Measurements from ENCODE around the gene RASGEF1C. TPM values are rescaled to one million over a fixed set of nuclear protein-coding genes. Genes with fewer than 3 reads are reported as not detected.

The RASGEF1C gene
- total and polyA plus RNA-seq, 7 donors = 0.35 to 4.2 (median 1.1) TPM; not detected in 2

- TF ChIP-seq CTCF (IDR thresholded peaks at IDR 0.05) = no peak
- no peak for TF ChIP-seq POLR2A (IDR thresholded peaks at IDR 0.05)
- TF ChIP-seq POLR2AphosphoS5 (IDR thresholded peaks at IDR 0.05) = no peak
- TF ChIP-seq EP300 (IDR thresholded peaks at IDR 0.05) = no peak
- 81 to 82% methylated on average over 8 of the region's 8 CpGs for WGBS, 2 donors
- Histone ChIP-seq H3K9me3 (no peaks in the 10 kb centered on the region), H3K4me1 (peaks cover 0 to 5% (median under 1%) of the 10 kb centered on the region in 4 donors), H3K27me3 (peaks cover 0 to 19% (median 11%) of the 10 kb centered on the region in 3 donors), H3K27ac (no peak overlapping the region), H3K4me3 (no peak overlapping the region), H3K36me3 (no peaks in the 10 kb centered on the region)
- intact Hi-C loops (cut with DNase I) = no loop called here
- no peak for DNase-seq
Observed at GRCh38 chr5:180202939-180203573, 6.0 kb downstream of the RASGEF1C start.

DNA sequence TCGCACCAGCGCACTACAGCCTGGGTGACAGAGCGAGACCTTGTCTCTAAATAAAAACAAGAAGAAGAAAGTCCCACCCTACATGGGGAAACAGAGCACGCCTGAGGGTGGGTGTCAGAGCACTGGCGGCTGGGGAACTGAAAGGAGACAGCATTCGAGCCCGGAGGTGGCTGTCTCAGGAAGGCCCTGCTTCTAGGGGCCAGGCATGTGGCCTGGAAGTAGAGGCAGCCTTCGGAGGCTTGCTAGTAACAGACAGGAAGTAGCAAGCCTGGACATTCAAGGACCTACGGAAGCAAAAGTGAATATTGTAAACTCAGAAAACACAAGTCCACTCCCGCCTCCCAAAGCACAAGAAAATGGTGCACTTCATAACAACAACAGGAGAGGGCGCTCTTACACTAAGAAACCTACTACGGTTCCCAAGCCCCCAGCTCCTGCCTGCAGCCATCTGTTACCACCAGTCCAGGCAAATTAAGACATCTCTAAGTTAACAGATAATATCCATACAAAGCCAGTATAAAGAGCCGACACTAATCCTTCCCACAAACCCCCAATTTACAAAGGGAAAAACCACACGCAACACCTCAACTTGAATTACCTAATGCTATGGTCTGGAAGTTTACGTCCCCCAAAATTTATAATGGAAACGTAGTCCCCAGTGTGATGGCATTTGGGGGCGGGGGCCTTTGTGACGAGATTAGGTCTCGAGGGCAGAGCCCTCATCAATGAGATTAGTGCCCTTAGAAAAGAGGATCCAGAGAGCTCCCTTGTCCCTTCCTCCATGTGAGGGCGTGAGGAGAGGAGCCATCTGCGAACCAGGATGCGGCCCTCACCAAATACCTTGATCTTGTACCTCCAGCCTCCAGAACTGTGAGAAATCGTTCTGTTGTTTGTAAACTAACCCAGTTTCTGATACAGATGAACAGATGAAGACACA is 7.7 kb downstream of the RASGEF1C start:
- intact Hi-C loops (cut with DNase I) = no loop called here
- H3K4me1 ChIP-seq = no peaks in the 10 kb centered on the region
- TF ChIP-seq CTCF (IDR thresholded peaks at IDR 0.05) (no peak), EP300 (IDR thresholded peaks at IDR 0.05) (no peak), POLR2A (IDR thresholded peaks at IDR 0.05) (no peak), POLR2AphosphoS5 (IDR thresholded peaks at IDR 0.05) (no peak)
- DNase-seq = no peak
- no peaks in the 10 kb centered on the region for H3K9me3 ChIP-seq
- peaks cover 0 to 11% (median 0%) of the 10 kb centered on the region in 3 donors for H3K27me3 ChIP-seq
- 68 to 82% methylated on average over 23 of the region's 23 CpGs for WGBS, 2 donors
- no peak overlapping the region for H3K4me3 ChIP-seq
- H3K27ac ChIP-seq = no peak overlapping the region
- H3K36me3 ChIP-seq = no peaks in the 10 kb centered on the region

GRCh38 chr5:180199390-180199789 is 9.6 kb downstream of the RASGEF1C start:
- DNase-seq = no peak
- intact Hi-C loops (cut with DNase I) = no loop called here
- H3K36me3 ChIP-seq = no peaks in the 10 kb centered on the region
- H3K9me3 ChIP-seq = no peaks in the 10 kb centered on the region
- H3K4me3 ChIP-seq = no peak overlapping the region
- no peaks in the 10 kb centered on the region for H3K4me1 ChIP-seq
- H3K27ac ChIP-seq = no peak overlapping the region
- H3K27me3 ChIP-seq = peaks cover 0 to 11% (median 0%) of the 10 kb centered on the region in 3 donors
- TF ChIP-seq CTCF (IDR thresholded peaks at IDR 0.05) (no peak), POLR2AphosphoS5 (IDR thresholded peaks at IDR 0.05) (no peak), EP300 (IDR thresholded peaks at IDR 0.05) (no peak), POLR2A (IDR thresholded peaks at IDR 0.05) (no peak)
- 66 to 74% methylated on average over 8 of the region's 8 CpGs for WGBS, 2 donors

- WGBS, 2 donors = 94 to 96% methylated on average over 4 of the region's 4 CpGs
- TF ChIP-seq POLR2A (IDR thresholded peaks at IDR 0.05) = no peak
- no peak for TF ChIP-seq CTCF (IDR thresholded peaks at IDR 0.05)
- TF ChIP-seq EP300 (IDR thresholded peaks at IDR 0.05) = no peak
- no peak for TF ChIP-seq POLR2AphosphoS5 (IDR thresholded peaks at IDR 0.05)
- no peak for DNase-seq
Observed at GRCh38 chr5:180198208-180198607, 10.8 kb downstream of the RASGEF1C start.

More at GRCh38 chr5:180198208-180198607, 10.8 kb downstream of the RASGEF1C start:
- no peaks in the 10 kb centered on the region for H3K36me3 ChIP-seq
- intact Hi-C loops (cut with DNase I) = no loop called here
- no peak overlapping the region for H3K27ac ChIP-seq
- no peak overlapping the region for H3K4me3 ChIP-seq
- H3K4me1 ChIP-seq = no peaks in the 10 kb centered on the region
- no peaks in the 10 kb centered on the region for H3K9me3 ChIP-seq
- H3K27me3 ChIP-seq = peaks cover 0 to 11% (median 0%) of the 10 kb centered on the region in 3 donors
